Activated CD4-positive, alpha-beta T cell treated with anti-CD3 and anti-CD28 coated beads for 1 hour (primary cell): Measurements from ENCODE around the gene TANGO2.

ENCODE experiments used
- DNase-seq: peaks from one replicate; pipeline ENCODE4 v3.0.0-alpha.2; 2020

Gene TANGO2

DNA sequence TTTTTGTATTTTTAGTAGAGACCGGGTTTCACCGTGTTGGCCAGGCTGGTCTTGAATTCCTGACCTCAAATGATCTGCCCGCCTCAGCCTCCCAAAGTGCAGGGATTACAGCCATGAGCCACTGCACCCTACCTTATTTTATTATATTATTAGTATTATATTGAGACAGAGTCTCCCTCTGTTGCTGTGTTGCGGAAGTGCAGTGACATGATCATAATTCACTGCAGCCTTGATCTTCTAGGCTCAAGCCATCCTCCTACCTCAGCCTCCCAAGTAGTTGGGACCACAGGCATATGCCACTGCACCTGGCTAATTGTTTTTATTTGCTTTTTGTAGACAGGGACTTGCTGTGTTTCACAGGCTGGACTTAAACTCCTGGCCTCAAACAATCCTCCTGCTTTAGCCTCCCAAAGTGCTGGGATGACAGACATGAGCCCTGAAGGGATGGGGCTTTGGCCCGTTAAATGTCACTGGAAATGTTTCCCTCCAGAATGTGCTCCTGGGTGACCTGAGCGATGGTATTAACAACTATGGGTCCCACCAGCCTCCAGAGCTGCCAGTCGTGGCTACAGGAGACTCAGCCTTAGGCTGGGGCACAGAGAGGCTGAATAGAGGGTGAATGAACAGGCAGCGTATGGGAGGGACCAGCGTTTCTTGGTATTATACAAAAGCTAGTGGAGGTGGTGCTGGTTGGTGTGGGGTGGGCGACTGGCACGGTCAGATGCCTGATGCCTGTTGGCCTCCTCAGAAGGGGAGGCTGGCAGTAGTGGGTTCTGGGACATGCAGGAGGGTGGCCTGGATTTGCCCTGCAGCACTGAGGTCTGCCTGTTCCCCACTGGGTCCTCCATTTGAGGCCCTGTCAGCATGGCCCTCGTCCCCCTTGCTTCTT lies 7.3 kb downstream of the TANGO2 start:
- DNase-seq = no peak

- no peak for DNase-seq
Observed at GRCh38 chr22:20028855-20029549, 8.1 kb downstream of the TANGO2 start.

GRCh38 chr22:20029550-20030225 lies 8.8 kb downstream of the TANGO2 start:
- DNase-seq = no peak

GRCh38 chr22:20031732-20032406 lies 11.0 kb downstream of the TANGO2 start:
- peak; percentile 11 for DNase-seq

GRCh38 chr22:20032407-20032991 lies 11.6 kb downstream of the TANGO2 start:
- DNase-seq = no peak

- DNase-seq = no peak
Observed at GRCh38 chr22:20033045-20033706, 12.3 kb downstream of the TANGO2 start.

- no peak for DNase-seq
Observed at GRCh38 chr22:20034143-20034542, 13.2 kb downstream of the TANGO2 start.

DNA sequence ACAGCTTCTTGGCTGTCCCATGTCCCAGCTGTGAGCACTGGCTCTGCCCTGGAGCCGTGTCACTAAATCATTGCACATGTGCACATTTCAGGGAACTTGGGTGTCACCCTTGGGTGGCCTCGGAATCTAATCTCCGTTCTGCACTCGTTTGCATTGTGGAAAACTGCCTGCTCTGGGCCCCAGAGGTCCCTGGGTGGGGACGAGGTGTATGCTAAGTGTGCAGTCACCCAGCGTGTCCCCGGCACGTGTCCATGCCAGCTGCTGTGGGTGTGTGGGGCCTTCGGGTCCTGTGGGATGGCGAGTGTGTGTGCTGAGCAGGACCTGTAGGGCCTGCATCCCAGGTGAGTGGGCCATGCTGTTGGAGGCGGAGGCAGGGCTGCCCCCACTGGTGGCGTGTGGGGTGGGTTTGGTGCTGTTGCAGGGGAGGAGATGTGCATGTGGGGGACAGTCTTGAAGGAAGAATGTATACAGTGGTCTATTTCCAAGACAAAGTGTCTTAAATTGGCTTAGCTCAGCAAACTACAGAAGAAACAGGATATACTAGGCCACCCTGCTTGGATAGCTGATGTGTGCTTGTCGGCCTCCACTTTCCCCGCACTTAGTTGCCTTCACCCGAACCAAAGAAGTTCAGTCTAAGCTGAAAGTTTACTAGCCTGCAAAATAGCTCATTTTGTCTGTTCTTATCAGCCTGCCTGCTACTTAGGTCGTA lies 14.6 kb downstream of the TANGO2 start:
- DNase-seq = no peak

DNA sequence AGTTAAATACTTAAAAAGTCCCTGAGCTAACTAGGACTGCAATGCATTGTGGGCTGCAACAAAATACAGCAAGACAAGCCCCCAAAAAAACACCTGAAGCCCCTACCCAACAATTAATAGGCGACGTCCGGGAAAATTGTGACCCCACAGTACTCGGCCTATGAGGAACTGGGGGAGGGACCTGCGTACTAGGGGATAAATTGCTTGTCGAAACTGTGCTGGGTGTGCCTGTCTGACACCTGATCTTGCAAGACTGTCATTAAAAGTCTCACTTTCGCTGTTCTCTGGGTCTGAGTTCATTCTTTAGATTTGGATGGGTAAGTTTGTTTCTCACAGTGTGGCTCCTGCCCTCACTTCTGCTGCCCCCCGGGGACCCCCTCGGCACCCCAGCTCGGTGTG lies 15.2 kb downstream of the TANGO2 start:
- no peak for DNase-seq

DNA sequence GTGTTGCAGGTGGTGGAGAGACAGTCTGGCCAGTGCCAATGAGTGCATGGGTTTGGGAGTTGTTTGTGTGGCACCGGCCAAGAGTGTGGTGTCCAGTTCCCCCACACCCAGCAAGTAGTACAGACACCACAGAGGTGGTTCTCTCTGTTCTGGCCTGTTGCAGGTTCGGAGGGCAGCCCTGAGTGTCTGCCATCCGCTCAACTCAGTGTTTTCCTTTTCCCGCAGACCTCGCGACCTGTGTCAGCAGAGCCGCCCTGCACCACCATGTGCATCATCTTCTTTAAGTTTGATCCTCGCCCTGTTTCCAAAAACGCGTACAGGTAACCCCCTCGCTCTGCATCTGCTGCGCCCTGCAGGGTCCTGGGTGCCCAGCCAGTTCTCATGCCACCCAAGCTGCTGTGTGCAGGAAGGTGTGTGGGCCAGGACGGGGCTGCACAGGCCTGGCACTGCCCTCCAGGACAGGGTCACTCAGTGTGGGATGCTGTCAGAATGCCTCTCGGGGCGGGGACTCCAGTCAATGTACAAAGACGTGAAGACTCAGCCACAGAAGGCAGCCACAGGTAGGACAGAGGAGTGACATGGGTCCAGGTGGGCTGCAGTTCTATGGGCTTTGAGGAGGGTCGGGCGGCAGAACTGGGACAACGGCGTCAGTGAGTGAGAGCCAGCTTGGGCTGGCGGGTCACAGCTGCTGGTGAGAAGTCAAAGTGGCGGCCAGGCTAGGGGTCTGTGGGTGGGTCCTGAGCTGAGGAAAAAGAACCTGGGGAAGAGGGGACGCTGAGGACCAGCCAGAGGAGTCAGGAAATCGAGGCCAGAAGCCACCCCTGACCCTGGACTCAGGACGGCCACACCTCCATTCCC lies 15.9 kb downstream of the TANGO2 start:
- no peak for DNase-seq

DNA sequence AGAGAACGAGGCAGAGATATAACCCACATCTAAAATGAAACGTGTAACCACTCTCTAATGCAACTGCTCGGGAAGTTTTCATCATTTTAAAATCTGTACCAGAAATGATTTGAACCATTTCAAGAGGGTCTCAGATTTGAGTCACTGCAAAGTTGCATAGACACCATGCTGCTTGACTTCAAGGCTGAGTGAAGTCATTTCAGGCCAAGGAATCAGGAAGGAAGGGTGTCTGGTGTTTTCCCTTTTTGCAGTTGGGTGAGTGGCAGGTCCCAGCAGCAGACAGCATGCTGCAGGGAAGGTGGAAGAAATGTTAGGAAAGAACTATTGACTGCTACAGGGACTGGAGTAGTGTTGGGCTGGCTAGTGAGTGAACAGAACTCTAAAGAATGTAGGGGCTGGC lies 16.5 kb downstream of the TANGO2 start:
- DNase-seq = no peak

DNA sequence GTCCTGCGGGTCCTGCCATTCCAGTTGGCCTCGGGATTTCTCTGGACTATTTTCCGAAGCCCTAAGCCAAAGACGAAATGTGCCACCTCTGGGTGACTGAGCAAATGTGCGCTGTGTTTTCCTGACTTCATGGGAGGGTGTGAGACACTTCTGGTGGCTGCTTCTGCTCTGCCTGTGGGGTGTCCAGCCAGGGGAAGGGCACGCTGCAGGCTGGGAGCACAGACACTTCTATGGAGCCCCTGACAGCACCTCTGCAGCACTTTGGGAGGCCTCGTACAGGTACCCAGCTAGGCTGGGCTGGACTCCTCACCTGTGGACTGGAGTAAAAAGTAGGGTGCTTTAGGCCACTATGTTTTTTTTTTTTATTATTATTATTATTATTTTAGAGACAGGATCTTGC lies 17.7 kb downstream of the TANGO2 start:
- no peak for DNase-seq

GRCh38 chr22:20039683-20040325 lies 18.9 kb downstream of the TANGO2 start:
- DNase-seq = no peak

DNA sequence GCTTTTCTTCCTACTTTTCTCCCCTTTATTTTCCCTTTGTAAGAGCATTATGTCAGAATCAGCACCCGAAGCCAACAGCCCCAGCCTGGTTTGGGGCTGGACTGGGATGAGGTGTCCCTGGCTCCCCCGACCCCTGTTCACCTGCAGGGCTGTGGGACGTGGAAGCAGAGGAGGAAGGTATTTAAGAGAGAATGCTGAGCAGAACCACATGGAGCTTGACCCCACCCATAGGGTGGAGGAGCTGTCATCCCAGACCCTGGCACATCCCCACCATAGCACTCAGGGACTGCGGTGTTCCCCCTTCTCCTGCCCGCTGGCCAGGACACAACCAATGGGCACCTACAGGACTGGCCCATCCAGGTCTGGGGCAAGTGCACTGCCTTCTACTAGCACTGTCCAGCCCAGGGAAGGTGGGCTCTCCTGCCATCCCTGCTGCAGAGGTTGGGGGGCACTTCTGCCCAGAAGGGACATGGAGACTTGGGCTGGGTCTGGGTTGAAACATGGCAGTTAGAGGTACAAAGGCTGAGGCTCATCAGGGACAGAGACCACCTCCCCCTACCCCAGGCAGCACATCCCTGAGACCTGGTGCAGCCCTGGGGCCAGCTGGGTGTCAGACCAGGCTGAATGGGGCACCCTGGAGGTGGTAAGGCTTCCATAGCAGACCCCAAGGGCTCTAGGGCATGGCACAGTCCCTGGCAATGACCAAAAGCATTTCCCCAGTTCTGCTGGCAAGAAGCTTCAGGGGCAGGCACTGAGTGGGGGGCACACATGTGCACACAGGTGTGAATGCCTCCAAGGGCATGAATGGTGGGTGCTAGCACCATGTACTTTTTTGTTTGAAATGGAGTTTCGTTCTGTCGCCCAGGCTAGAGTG lies 19.7 kb downstream of the TANGO2 start:
- DNase-seq = no peak

DNA sequence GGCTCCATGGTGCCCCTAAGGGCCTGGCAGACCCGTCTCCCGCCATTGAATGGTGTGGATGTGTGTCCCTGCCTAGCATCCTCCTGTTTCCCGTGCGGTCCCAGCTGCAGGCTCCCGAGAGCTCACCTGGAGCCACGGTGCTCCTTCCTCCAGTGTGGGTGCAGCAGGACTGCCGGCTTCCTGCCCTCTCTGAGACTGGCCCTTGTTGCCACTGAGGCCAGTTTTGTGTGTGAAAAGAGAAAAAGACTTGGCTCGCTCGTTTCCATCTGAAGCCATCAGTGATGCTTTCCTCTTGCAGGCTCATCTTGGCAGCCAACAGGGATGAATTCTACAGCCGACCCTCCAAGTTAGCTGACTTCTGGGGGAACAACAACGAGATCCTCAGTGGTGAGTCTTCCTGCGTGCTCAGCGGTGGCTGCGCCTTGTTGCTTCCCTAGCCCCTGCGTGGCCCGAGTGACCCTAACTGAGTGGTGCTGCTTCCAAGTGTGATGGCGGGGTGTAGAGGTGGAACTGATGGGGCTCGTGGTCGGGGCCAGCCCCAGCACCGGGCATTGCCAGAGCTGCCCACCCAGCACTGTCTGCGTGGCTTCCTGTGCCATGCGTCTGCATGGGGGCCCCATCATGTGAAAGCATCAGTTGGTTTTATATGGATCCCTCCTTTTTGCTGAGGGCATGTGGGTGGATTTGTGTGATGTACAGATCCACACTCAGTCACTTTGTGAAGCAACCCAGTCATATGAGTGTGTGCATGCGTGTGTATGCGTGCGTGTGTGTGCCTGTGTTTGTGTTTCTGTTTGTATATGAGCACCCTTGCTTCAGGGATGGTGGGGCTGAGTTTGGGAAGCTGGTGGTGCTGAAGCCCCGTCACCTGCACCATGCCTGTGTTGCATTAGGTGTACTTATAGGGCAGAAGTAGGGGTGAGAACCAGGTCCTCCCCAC lies 22.4 kb downstream of the TANGO2 start:
- no peak for DNase-seq

GRCh38 chr22:20043997-20044342 lies 23.1 kb downstream of the TANGO2 start:
- no peak for DNase-seq

- no peak for DNase-seq
Observed at GRCh38 chr22:20044495-20045151, 23.7 kb downstream of the TANGO2 start.
